ENCODE results near the gene IGLL1.

Gene IGLL1

DNA sequence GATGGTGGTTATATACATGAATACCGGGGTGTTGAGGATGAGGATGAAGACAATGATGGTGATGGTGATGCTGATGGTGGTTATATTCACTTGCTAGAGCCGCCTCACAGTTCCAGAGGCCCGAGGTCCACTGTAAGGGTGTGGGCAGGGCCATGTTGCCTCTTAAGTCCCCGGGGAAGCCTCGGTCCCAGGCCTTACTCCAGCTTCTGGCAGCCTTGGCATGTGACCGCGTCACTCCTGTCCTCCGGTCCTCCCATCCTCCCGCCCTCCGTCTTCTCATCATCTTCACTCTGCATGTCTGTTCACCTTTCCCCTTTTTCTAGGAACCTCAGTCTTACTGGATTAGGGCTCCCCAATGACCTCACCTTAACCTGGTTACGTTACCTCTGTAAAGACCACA is 54.6 kb downstream of the IGLL1 start:
- TF ChIP-seq SPI1 (IDR thresholded peaks at IDR 0.05; ENCODE audit: borderline replicate concordance, low read depth) (no peak), POLR2AphosphoS5 (IDR thresholded peaks at IDR 0.05; ENCODE audit: low read depth) (no peak), GABPA (IDR thresholded peaks at IDR 0.05; ENCODE audit: low read depth) (no peak)
- TF ChIP-seq, protein P1, sequence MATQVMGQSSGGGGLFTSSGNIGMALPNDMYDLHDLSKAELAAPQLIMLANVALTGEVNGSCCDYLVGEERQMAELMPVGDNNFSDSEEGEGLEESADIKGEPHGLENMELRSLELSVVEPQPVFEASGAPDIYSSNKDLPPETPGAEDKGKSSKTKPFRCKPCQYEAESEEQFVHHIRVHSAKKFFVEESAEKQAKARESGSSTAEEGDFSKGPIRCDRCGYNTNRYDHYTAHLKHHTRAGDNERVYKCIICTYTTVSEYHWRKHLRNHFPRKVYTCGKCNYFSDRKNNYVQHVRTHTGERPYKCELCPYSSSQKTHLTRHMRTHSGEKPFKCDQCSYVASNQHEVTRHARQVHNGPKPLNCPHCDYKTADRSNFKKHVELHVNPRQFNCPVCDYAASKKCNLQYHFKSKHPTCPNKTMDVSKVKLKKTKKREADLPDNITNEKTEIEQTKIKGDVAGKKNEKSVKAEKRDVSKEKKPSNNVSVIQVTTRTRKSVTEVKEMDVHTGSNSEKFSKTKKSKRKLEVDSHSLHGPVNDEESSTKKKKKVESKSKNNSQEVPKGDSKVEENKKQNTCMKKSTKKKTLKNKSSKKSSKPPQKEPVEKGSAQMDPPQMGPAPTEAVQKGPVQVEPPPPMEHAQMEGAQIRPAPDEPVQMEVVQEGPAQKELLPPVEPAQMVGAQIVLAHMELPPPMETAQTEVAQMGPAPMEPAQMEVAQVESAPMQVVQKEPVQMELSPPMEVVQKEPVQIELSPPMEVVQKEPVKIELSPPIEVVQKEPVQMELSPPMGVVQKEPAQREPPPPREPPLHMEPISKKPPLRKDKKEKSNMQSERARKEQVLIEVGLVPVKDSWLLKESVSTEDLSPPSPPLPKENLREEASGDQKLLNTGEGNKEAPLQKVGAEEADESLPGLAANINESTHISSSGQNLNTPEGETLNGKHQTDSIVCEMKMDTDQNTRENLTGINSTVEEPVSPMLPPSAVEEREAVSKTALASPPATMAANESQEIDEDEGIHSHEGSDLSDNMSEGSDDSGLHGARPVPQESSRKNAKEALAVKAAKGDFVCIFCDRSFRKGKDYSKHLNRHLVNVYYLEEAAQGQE (IDR thresholded peaks at IDR 0.05; ENCODE audit: insufficient replicate concordance, low read depth), result no peak
- TF ChIP-seq, protein P2, sequence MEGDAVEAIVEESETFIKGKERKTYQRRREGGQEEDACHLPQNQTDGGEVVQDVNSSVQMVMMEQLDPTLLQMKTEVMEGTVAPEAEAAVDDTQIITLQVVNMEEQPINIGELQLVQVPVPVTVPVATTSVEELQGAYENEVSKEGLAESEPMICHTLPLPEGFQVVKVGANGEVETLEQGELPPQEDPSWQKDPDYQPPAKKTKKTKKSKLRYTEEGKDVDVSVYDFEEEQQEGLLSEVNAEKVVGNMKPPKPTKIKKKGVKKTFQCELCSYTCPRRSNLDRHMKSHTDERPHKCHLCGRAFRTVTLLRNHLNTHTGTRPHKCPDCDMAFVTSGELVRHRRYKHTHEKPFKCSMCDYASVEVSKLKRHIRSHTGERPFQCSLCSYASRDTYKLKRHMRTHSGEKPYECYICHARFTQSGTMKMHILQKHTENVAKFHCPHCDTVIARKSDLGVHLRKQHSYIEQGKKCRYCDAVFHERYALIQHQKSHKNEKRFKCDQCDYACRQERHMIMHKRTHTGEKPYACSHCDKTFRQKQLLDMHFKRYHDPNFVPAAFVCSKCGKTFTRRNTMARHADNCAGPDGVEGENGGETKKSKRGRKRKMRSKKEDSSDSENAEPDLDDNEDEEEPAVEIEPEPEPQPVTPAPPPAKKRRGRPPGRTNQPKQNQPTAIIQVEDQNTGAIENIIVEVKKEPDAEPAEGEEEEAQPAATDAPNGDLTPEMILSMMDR (IDR thresholded peaks at IDR 0.05; ENCODE audit: insufficient read depth, low read length), result no peak
- DNase-seq (ENCODE audit: low read depth in 1 of 2, low spot score in 1 of 2), result no peak
- Histone ChIP-seq H3K4me3 (replicated peaks; ENCODE audit: insufficient read depth, low read length) (no peak overlapping the region), H3K27ac (replicated peaks) (no peak overlapping the region), H3K27me3 (ENCODE audit: insufficient read depth, poor library complexity, severe bottlenecking) (peaks cover 17% of the 10 kb centered on the region)

DNA sequence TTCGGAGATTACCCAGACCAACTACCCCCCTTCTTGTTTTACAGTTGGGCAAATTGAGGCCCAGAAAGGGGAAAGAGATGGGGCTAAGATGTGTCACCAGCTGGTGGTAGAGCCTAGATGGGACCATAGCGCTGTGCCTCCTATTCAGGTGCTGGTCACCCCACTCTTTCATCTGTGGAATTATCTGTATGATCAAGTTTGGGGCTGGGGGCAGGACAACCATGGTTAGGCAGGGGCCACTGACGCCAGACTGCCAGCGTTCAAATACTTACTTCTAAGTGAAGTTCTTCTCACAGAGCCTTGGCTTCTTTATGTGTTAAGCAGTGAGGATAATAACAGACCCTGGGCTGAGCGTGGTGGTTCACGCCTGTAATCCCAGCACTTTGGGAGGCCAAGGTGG is 55.9 kb downstream of the IGLL1 start:
- Histone ChIP-seq H3K4me3 (replicated peaks; ENCODE audit: insufficient read depth, low read length) (no peak overlapping the region), H3K27ac (replicated peaks) (no peak overlapping the region), H3K27me3 (ENCODE audit: insufficient read depth, poor library complexity, severe bottlenecking) (peaks cover 17% of the 10 kb centered on the region)
- TF ChIP-seq SPI1 (IDR thresholded peaks at IDR 0.05; ENCODE audit: borderline replicate concordance, low read depth), result no peak
- no peak for TF ChIP-seq POLR2AphosphoS5 (IDR thresholded peaks at IDR 0.05; ENCODE audit: low read depth)
- no peak for DNase-seq (ENCODE audit: low read depth in 1 of 2, low spot score in 1 of 2)

DNA sequence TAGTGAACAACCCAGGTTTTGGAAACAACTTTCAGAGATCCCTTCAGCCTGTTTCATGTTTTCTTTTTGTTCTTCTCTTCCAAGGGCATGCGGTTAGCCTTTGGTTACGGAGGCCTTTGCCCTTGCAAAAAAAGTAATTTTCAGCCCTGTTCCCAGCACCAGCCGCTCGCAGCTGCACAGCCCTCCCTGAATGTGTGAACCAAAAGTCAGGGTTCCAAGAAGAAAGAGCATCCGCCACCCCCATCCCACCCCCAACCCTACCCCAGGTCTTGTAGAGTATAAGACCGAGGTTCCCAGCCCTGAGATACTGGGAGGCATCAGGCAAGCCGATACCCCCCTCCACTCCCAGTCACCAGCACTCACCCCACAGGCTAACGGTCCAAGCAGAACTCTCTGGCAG is 56.4 kb downstream of the IGLL1 start:
- no peak overlapping the region for H3K27ac ChIP-seq (replicated peaks)
- TF ChIP-seq SPI1 (IDR thresholded peaks at IDR 0.05; ENCODE audit: borderline replicate concordance, low read depth), result no peak
- no peak for TF ChIP-seq POLR2AphosphoS5 (IDR thresholded peaks at IDR 0.05; ENCODE audit: low read depth)
- TF ChIP-seq, protein P2 (IDR thresholded peaks at IDR 0.05; ENCODE audit: insufficient read depth, low read length), result no peak
- TF ChIP-seq GABPA (IDR thresholded peaks at IDR 0.05; ENCODE audit: low read depth), result no peak
- TF ChIP-seq, protein P1 (IDR thresholded peaks at IDR 0.05; ENCODE audit: insufficient replicate concordance, low read depth), result no peak

More for the DNA sequence above, 56.4 kb downstream of the IGLL1 start:
- no peak overlapping the region for H3K4me3 ChIP-seq (replicated peaks; ENCODE audit: insufficient read depth, low read length)
- H3K27me3 ChIP-seq (ENCODE audit: insufficient read depth, poor library complexity, severe bottlenecking), result peaks cover 17% of the 10 kb centered on the region
- no peak for DNase-seq (ENCODE audit: low read depth in 1 of 2, low spot score in 1 of 2)
